HT1080 (cell line): Measurements from ENCODE around the gene ZNF507. TPM values are rescaled to one million over a fixed set of nuclear protein-coding genes. Genes with fewer than 3 reads are reported as not detected.

ENCODE experiments used
- DNase-seq: peaks from one replicate; pipeline ENCODE4 v3.0.0-alpha.2; 2015; ENCODE audit warnings: low read depth
- total RNA-seq: library from RNA; depleted of rRNA; stranded (reverse); fragments of >200 nt; shearing (Covaris generic); gene quantifications from 2 replicates; pipeline ENCODE4 v1.2.3, GENCODE V29; 2014

Gene ZNF507
- total RNA-seq, 1 experiment from 2014 or later: 8.9 TPM

GRCh38 chr19:32339423-32339822 is 6.0 kb upstream of the ZNF507 start:
- no peak for DNase-seq

- DNase-seq: peak; percentile 39
Measured at GRCh38 chr19:32339988-32340874, 5.2 kb upstream of the ZNF507 start.

DNA sequence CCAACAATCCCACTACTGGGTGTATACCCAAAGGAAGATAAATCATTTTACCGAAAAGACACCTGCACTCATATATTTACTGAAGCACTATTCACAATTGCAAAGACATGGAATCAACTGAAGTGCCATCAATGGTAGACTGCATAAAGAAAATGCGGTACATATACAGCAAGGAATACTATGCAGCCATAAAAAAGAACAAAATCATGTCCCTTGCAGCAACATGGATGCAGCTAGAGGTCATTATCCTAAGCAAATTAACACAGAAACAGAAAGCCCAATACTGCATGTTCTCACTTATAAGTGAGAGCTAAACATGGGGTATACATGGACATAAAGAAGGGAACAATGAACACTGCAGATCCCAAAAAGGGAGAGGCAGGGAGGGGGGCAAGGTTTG is 2.7 kb upstream of the ZNF507 start:
- DNase-seq: no peak

DNA sequence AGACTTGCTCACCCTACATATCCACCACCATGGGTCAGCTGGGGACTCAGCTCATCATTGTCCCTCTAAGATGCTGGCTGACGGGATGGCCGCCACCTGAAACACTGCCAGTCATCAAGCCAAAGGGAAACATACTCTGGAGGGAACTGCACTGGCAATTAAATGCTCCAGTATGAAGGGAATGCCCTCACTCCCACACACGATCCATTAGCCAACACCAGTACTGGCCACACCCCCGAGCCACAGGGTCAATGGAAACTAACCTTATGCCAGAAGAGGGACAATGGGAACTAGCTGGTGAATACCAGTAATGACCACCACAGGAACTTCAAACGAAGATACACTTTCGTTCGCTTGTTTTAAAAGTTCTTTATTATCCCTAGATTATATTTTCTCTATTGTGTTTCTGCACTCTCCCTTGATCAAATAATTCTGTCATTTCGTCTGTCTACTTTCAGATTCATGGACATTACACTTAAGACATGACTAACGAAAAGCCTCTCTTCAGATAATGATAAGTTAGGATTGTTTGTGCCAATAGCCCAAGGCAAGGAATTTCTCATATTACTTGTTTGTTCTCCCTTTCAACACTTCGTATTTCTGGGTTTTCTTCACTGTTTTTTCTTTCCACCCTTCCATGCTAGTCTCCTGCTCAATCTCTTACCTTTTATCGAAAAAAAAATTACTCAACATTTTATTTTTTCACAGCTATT is 1.7 kb upstream of the ZNF507 start:
- no peak for DNase-seq

DNA sequence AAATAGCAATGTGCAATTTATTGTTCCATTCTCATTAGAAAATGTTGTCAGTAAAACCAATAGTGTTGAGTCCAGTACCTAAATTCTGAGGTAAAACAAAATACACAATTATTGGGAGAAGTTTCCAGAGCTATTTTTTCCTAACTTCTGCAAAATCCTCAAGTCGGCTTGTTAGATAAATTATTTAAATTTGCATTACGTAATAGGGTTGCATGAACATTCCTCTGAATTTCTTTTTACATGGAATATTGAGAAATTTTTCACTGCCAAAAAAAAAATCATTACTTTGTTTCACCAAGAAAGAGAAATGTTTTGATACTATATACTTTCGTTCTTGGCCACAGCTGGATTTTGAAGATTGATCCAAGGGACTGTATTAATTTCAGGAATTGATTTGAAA is 1.5 kb downstream of the ZNF507 start:
- DNase-seq: no peak

DNA sequence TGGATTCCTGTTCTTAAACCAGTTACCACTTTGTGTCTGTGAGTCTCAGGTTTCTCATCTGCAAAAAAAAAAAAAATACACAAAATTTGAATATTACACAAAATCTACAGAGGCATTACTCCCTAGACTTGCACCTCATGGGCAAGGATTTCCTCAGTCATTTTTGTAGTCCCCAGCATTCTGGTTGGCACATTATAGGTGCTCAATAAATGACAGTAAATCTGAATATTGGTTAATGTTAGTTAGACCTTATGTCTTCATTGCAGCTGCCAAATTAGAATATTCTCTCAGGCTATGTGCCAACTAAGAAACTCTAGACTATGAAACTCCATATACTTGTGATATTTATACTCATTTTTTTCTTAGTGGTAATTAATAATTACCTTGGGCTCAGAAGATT is 2.2 kb downstream of the ZNF507 start:
- DNase-seq: no peak

GRCh38 chr19:32349051-32349450 is 3.6 kb downstream of the ZNF507 start:
- DNase-seq: no peak

- DNase-seq: no peak
Measured at GRCh38 chr19:32349724-32350470, 4.5 kb downstream of the ZNF507 start.

- DNase-seq: no peak
Measured at GRCh38 chr19:32350471-32350865, 5.1 kb downstream of the ZNF507 start.

DNA sequence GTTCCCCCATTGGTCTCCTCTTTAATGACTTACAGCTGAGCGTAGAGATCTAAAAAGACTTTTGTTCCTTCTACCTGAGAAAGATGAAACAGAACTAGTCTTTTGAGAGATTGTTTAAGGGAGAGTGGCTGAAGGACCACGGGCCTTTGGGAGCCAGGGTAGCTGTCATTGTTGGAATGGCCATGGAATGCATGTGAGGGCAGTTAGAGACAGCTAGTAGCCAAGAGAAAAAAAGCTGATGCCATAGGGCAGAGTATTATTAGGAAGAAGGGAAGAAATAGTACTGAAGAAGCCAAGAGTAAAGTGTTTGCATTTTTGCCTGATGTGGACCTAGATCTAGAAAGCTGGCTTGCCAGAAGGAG is 5.6 kb downstream of the ZNF507 start:
- no peak for DNase-seq

GRCh38 chr19:32352241-32352630 is 6.8 kb downstream of the ZNF507 start:
- no peak for DNase-seq

DNA sequence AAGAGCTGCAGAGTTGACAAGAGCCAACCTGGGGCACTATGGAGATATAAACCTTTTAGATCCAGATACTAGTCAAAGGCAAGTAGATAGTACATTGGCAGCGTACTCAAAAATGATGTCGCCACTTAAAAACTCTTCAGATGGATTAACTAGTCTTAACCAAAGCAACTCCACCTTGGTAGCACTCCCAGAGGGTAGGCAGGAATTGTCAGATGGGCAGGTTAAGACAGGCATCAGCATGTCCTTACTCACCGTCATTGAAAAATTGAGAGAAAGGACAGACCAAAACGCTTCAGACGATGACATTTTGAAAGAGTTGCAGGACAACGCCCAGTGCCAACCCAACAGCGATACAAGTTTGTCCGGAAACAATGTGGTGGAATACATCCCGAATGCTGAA is 8.9 kb downstream of the ZNF507 start:
- DNase-seq: no peak

DNA sequence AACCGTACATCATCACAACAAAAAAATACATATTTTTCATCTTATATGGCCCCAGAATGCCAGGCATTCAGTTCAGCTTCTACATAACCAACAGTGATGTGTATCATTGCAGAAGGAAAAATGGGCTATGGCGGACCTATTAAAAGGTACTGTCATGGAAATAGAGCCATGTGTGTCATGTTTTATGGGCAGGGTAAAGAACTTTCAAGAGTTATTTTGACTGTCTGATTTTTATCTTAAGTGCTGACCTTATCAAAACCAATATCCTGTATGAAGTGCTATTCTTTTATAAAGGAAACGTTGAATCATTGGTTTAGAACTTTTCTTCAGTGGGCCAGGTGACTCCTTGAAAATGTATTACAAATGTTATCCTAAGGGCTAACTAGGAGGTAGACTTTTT is 9.9 kb downstream of the ZNF507 start:
- DNase-seq: no peak

DNA sequence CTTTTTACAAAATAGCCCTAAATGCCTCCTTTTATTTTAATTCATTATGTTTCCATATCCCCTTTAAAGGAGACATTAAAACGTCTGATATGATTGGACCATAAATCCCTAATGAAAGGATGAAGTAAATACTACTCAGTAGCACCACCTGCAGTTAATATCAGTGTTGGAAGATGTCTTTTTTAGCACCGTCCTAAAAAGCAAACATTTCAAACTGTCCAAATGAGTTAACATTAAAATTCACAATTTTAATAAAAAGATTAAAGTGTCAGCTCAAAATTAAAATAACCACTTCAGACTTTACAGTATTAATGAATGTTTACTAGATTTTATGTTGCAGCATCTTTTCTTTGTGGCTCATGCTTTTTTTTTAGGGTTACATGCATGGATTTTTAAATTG is 12.3 kb downstream of the ZNF507 start:
- DNase-seq: no peak

DNA sequence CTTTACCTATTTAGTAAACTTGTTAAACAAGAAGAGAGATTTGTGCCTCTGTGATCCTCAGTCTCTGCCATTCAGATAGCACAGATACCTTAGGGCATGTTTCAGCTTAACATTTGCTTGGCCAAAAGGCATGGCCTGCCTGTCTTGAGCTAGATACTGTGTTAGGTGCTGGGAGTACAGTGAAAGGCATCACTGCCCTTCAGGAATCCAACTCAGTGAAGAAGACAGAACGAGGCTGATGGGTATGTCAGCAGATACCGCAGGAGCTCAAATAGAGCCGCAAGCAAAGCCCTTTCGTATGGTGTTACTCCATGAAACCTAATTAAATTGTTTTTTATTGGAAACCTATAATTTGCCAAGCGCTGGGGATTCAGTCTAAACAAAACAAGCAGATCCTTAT is 12.9 kb downstream of the ZNF507 start:
- DNase-seq: no peak

GRCh38 chr19:32359581-32359980 is 14.2 kb downstream of the ZNF507 start:
- no peak for DNase-seq

DNA sequence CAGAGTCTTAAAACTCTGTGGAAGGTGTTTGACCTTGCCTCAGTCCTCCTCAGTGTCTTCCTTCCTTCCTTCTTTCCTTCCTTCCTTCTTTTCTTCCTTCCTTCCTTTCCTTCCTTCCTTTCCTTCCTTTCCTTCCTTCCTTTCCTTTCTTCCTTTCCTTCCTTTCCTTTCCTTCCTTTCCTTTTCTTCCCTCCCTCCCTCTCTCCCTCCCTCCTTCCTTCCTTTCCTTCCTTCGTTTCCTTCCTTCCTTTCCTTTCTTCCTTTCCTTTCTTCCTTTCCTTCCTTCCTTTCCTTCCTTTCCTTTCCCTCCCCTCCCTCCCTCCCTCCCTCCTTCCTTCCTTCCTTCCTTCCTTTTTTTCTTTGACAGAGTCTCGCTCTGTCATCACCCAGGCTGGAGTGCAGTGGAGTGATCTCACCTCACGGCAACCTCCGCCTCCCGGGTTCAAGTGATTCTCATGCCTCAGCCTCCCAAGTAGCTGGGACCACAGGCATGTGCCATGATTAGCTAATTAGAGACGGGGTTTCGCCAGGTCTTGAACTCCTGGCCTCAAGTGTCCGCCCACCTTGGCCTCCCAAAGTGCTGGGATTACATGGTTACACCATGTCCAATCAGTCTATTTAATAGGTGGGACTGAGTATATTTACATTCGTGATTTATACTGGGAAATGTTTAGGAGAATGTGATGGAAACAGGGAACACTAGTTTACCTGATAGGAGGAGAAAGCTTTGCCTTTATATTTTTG is 16.3 kb downstream of the ZNF507 start:
- no peak for DNase-seq

DNA sequence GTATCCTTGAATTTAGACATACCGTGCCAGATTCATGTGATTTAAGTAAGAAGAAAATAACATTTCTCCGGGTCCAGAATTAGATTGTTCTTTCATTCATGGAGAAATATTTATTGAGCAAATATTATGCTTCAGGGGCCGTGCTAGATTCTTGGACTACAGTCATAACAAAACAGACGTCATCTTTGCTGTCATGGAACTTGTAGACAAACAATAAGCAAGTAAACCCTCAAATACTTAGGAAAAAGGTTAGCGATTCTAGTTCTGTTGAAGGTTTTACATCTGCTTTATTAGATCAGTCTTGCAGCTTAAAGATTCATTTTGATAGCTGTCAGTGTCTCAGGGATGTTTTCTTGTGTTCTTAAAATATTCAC is 16.9 kb downstream of the ZNF507 start:
- no peak for DNase-seq

DNA sequence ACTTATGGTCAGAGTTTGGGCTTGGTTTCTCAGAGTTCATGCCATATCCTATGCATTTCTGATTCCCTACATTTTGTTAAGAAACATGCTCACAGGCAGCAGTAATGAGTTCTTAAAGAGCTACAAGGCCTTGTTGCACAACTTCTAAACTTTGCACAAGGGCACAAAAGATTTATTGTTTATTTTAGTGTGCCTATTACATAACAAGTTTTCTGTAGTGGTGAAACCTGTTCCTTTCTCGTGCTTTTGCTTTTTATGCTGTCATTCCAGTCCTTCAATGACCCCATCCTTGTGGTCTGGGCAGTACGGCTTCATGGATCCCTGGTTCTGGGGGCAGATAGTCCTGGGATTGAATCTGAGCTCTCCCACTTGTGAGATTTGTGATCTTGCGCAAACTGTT is 17.8 kb downstream of the ZNF507 start:
- no peak for DNase-seq

GRCh38 chr19:32363632-32364031 is 18.2 kb downstream of the ZNF507 start:
- no peak for DNase-seq

GRCh38 chr19:32364040-32364439 is 18.6 kb downstream of the ZNF507 start:
- DNase-seq: no peak

GRCh38 chr19:32367063-32367462 is 21.7 kb downstream of the ZNF507 start:
- no peak for DNase-seq
